Liver (tissue), 9 donors: ENCODE measurements around the gene ABLIM3. TPM values are rescaled to one million over a fixed set of nuclear protein-coding genes. Genes with fewer than 3 reads are reported as not detected.

Source experiments
- DNase-seq: peaks from one replicate; pipeline ENCODE4 v3.0.0-alpha.2; 2017; ENCODE audit warnings: low spot score
- H3K27ac ChIP-seq, 2 donors: one replicate each; pipeline ENCODE4 v1.7.0; 2013; ENCODE audit warnings: inconsistent platforms in 2 of 2, low read length in 2 of 2, control low read depth in 1 of 2, low read depth in 1 of 2, mild to moderate bottlenecking in 1 of 2
- H3K27me3 ChIP-seq, 4 donors: one replicate each; pipeline versions ENCODE4 v1.6.1 to v1.7.0; 2013; ENCODE audit warnings: low read length in 3 of 4, inconsistent platforms in 1 of 4, mild to moderate bottlenecking in 1 of 4, moderate library complexity in 1 of 4; ENCODE audit not compliant: control insufficient read depth in 4 of 4, insufficient read depth in 4 of 4
- H3K36me3 ChIP-seq, 4 donors: one replicate each; pipeline versions ENCODE4 v1.6.1 to v1.7.0; 2013; ENCODE audit warnings: low read length in 3 of 4, mild to moderate bottlenecking in 3 of 4, low read depth in 1 of 4, moderate library complexity in 1 of 4; ENCODE audit not compliant: control insufficient read depth in 4 of 4, insufficient read depth in 3 of 4
- H3K4me1 ChIP-seq, 4 donors: one replicate each; pipeline versions ENCODE4 v1.6.1 to v1.7.0; 2013; ENCODE audit warnings: low read length in 3 of 4, mild to moderate bottlenecking in 3 of 4, moderate library complexity in 1 of 4; ENCODE audit not compliant: control insufficient read depth in 4 of 4, insufficient read depth in 4 of 4
- H3K4me3 ChIP-seq, 3 donors: one replicate each; pipeline versions ENCODE4 v1.6.1 to v1.7.0; 2013; ENCODE audit warnings: low read length in 3 of 3, control low read depth in 1 of 3, low read depth in 1 of 3, mild to moderate bottlenecking in 1 of 3
- H3K9ac ChIP-seq, 2 donors: one replicate each; pipeline ENCODE4 v1.7.0; 2013; ENCODE audit warnings: low read length in 2 of 2, mild to moderate bottlenecking in 2 of 2, moderate library complexity in 2 of 2, control low read depth in 1 of 2, low read depth in 1 of 2
- H3K9me3 ChIP-seq, 4 donors: one replicate each; pipeline versions ENCODE4 v1.6.1 to v1.7.0; 2013; ENCODE audit warnings: low read length in 3 of 4; ENCODE audit not compliant: control insufficient read depth in 4 of 4
- ATF3 ChIP-seq: IDR thresholded peaks from 2 replicates; pipeline ENCODE4 v1.6.1; 2016; ENCODE audit warnings: antibody characterized with exemption
- EGR1 ChIP-seq, 2 donors: IDR thresholded peaks; 2 replicates each; pipeline ENCODE4 v1.6.1; 2016 to 2018; ENCODE audit warnings: antibody characterized with exemption in 2 of 2, low read depth in 2 of 2
- FOXA1 ChIP-seq: IDR thresholded peaks from 2 replicates; pipeline ENCODE4 v1.6.1; 2016; ENCODE audit warnings: antibody characterized with exemption
- FOXA2 ChIP-seq: IDR thresholded peaks from 2 replicates; pipeline ENCODE4 v1.6.1; 2016; ENCODE audit warnings: antibody characterized with exemption
- GABPA ChIP-seq, 2 donors: IDR thresholded peaks in 1 of 2; conservative IDR thresholded peaks in 1 of 2; 2 replicates each; pipeline ENCODE4 v1.6.1; 2016; ENCODE audit warnings: antibody characterized with exemption in 2 of 2, mild to moderate bottlenecking in 1 of 2, moderate library complexity in 1 of 2
- HNF4A ChIP-seq, 2 donors: conservative IDR thresholded peaks; 2 replicates each; pipeline ENCODE4 v1.6.1; 2016; ENCODE audit warnings: antibody characterized with exemption in 2 of 2, mild to moderate bottlenecking in 2 of 2
- JUND ChIP-seq, 2 donors: IDR thresholded peaks; 2 replicates each; pipeline ENCODE4 v1.6.1; 2016; ENCODE audit warnings: antibody characterized with exemption in 2 of 2
- RAD21 ChIP-seq, 2 donors: IDR thresholded peaks; 2 replicates each; pipeline ENCODE4 v1.6.1; 2016; ENCODE audit warnings: antibody characterized with exemption in 2 of 2, mild to moderate bottlenecking in 2 of 2
- RXRA ChIP-seq, 2 donors: IDR thresholded peaks; 2 replicates each; pipeline ENCODE4 v1.6.1; 2017 to 2018; ENCODE audit warnings: antibody characterized with exemption in 2 of 2, mild to moderate bottlenecking in 1 of 2
- SP1 ChIP-seq: IDR thresholded peaks from 2 replicates; pipeline ENCODE4 v1.6.1; 2018; ENCODE audit warnings: antibody characterized with exemption, mild to moderate bottlenecking
- TAF1 ChIP-seq: conservative IDR thresholded peaks from 2 replicates; pipeline ENCODE4 v1.6.1; 2016; ENCODE audit warnings: antibody characterized with exemption, mild to moderate bottlenecking
- WGBS: extraction: QIAGEN DNeasy Blood & Tissue Kit; methylation state at CpG from one replicate; pipeline ENCODE4 v1.1.7; 2013; 5-methylcytosine and 5-hydroxymethylcytosine counted together
- polyA plus RNA-seq, 2 donors: library from polyadenylated mRNA; stranded (reverse) in 1 of 2; unstranded in 1 of 2; fragments of 200-250 nt in 1 of 2; fragments of >200 nt in 1 of 2; fragmentation: Nextera tagmentation in 1 of 2; extraction: Ambion mirVana in 1 of 2; gene quantifications; one replicate each; pipeline versions ENCODE4 v1.2.1 to v1.2.3, GENCODE V29; 2013 to 2015
- total RNA-seq, 2 donors: library from RNA; depleted of rRNA; stranded (reverse); fragments of >200 nt; gene quantifications; one replicate each; pipeline ENCODE4 v1.2.3, GENCODE V29; 2014
- TF ChIP-seq, protein P1 (sequence below): fragments of 150-350 bp; IDR thresholded peaks from 2 replicates; pipeline ENCODE4 v1.5.1; 2017; ENCODE audit warnings: improper control_type of control experiment, low read depth, low read length; ENCODE audit not compliant: missing input control
- TF ChIP-seq, protein P2 (sequence below): IDR thresholded peaks from 2 replicates; pipeline ENCODE4 v1.6.1; 2016; ENCODE audit warnings: antibody characterized with exemption
- TF ChIP-seq, protein P3 (sequence below): IDR thresholded peaks from 2 replicates; pipeline ENCODE4 v1.6.1; 2016; ENCODE audit warnings: antibody characterized with exemption
- donor health status: healthy.
- donor health status: healthy.
- donor health status: healthy.
- donor health status: healthy.
- donor health status: healthy.

Gene ABLIM3
- total and polyA plus RNA-seq, 4 donors, result 6.8 to 131 (median 43.1) TPM

DNA sequence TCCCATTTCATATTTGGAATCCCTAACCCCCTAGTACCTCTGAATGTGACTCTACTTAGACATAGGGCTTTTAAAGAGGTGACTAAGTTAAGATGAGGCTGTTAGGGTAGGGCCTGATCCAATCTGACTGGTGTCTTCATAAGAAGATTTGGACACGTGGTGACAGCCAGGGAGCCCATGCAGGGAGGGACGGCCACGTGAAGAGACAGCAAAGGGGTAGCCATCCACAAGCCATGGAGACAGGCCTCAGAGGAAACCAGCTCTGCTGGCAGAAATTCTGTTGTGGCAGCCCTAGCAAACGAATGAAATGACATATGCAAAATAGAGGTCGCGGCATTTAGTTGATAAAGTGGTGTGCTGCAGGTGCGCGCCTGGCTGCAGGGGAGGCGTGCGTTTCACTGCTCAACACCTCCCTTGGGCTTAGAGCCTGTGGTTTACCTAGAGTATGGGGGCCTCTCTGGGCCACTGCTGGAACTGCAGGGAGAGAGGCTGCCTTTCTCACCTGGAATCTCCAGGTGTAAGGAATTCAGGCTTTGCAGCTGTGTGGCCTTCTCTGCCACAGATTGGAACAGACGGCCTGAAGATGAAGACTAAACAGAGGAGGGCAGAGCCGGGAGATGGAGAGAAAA is 123.3 kb downstream of the ABLIM3 start:
- DNase-seq, result no peak
- H3K9me3 ChIP-seq, result peaks cover 0 to 3% (median 0%) of the 10 kb centered on the region in 4 donors
- H3K4me1 ChIP-seq, result peaks cover 0 to 3% (median 0%) of the 10 kb centered on the region in 4 donors
- 24% methylated on average over 12 of the region's 12 CpGs for WGBS
- no peaks in the 10 kb centered on the region for H3K36me3 ChIP-seq
- TF ChIP-seq, protein P1, sequence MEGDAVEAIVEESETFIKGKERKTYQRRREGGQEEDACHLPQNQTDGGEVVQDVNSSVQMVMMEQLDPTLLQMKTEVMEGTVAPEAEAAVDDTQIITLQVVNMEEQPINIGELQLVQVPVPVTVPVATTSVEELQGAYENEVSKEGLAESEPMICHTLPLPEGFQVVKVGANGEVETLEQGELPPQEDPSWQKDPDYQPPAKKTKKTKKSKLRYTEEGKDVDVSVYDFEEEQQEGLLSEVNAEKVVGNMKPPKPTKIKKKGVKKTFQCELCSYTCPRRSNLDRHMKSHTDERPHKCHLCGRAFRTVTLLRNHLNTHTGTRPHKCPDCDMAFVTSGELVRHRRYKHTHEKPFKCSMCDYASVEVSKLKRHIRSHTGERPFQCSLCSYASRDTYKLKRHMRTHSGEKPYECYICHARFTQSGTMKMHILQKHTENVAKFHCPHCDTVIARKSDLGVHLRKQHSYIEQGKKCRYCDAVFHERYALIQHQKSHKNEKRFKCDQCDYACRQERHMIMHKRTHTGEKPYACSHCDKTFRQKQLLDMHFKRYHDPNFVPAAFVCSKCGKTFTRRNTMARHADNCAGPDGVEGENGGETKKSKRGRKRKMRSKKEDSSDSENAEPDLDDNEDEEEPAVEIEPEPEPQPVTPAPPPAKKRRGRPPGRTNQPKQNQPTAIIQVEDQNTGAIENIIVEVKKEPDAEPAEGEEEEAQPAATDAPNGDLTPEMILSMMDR, result peak; percentile 73
- no peak for TF ChIP-seq HNF4A (conservative IDR thresholded peaks at IDR 0.05)
- peak; percentile 78 to 86 for TF ChIP-seq RAD21 (IDR thresholded peaks at IDR 0.05)
- no peaks in the 10 kb centered on the region for H3K27me3 ChIP-seq
- no peak overlapping the region for H3K27ac ChIP-seq
- H3K4me3 ChIP-seq, result no peak overlapping the region
- H3K9ac ChIP-seq, result no peak overlapping the region

- TF ChIP-seq EGR1 (IDR thresholded peaks at IDR 0.05; ENCODE audit: low read depth in 2 of 2) (no peak), RAD21 (IDR thresholded peaks at IDR 0.05) (no peak), FOXA2 (no peak), TAF1 (no peak), HNF4A (conservative IDR thresholded peaks at IDR 0.05) (no peak), FOXA1 (no peak), RXRA (IDR thresholded peaks at IDR 0.05) (no peak), ATF3 (no peak), JUND (IDR thresholded peaks at IDR 0.05) (no peak), GABPA (IDR thresholded peaks at IDR 0.05 in 1 of 2, conservative IDR thresholded peaks at IDR 0.05 in 1 of 2) (no peak), SP1 (no peak)
- TF ChIP-seq, protein P2, sequence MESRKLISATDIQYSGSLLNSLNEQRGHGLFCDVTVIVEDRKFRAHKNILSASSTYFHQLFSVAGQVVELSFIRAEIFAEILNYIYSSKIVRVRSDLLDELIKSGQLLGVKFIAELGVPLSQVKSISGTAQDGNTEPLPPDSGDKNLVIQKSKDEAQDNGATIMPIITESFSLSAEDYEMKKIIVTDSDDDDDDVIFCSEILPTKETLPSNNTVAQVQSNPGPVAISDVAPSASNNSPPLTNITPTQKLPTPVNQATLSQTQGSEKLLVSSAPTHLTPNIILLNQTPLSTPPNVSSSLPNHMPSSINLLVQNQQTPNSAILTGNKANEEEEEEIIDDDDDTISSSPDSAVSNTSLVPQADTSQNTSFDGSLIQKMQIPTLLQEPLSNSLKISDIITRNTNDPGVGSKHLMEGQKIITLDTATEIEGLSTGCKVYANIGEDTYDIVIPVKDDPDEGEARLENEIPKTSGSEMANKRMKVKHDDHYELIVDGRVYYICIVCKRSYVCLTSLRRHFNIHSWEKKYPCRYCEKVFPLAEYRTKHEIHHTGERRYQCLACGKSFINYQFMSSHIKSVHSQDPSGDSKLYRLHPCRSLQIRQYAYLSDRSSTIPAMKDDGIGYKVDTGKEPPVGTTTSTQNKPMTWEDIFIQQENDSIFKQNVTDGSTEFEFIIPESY, result no peak
- TF ChIP-seq, protein P1, result no peak
- TF ChIP-seq, protein P3, sequence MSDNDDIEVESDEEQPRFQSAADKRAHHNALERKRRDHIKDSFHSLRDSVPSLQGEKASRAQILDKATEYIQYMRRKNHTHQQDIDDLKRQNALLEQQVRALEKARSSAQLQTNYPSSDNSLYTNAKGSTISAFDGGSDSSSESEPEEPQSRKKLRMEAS, result no peak
- 86% methylated on average over 7 of the region's 7 CpGs for WGBS
- no peak overlapping the region for H3K9ac ChIP-seq
- DNase-seq, result no peak
- no peak overlapping the region for H3K4me3 ChIP-seq
- H3K27ac ChIP-seq, result no peak overlapping the region
- H3K27me3 ChIP-seq, result no peaks in the 10 kb centered on the region
- peaks cover 0 to 3% (median 0%) of the 10 kb centered on the region in 4 donors for H3K9me3 ChIP-seq
- no peaks in the 10 kb centered on the region for H3K36me3 ChIP-seq
- H3K4me1 ChIP-seq, result peaks cover 0 to 3% (median 0%) of the 10 kb centered on the region in 4 donors
These were observed 123.8 kb downstream of the ABLIM3 start for GRCh38 chr5:149265068-149265465.
